HG03469 (cell line): ENCODE data around the gene TKT.
"Not testable (repeated sequence)": the region's sequence is repeated elsewhere in the genome, so short reads cannot be mapped to it uniquely, and the experiment has no call there.

Experiments used
- ATAC-seq: cut with Tn5 transposase; IDR thresholded peaks from one replicate; pipeline ENCODE4 v1.9.1; 2021; ENCODE audit warnings: mild to moderate bottlenecking, moderate library complexity, moderate number of reproducible peaks; ENCODE audit not compliant: unreplicated experiment

TKT gene

DNA sequence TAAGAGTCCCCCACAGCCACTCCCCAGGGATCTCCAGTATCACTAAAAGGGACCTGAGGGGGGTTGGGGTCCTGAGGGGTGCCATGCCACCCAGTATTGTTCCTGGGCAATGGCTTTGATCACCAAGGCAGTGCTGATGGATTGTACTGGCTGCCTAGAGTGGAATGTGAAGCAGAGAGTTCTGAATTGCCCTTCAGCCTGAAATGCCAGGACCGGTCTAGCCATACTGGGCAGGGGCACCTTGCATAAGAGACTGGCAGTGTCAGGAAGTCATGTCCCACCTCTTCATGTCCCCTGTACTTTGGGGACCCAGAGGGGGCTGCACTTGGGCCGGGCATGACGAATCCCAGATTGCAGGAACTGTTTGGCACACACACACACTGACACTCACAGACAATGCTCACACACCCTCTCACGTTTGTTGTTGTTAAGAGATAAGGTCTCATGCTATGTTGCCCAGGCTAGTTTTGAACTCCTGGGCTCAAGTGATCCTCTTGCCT, 4.5 kb upstream of the TKT start:
- ATAC-seq: no peak

DNA sequence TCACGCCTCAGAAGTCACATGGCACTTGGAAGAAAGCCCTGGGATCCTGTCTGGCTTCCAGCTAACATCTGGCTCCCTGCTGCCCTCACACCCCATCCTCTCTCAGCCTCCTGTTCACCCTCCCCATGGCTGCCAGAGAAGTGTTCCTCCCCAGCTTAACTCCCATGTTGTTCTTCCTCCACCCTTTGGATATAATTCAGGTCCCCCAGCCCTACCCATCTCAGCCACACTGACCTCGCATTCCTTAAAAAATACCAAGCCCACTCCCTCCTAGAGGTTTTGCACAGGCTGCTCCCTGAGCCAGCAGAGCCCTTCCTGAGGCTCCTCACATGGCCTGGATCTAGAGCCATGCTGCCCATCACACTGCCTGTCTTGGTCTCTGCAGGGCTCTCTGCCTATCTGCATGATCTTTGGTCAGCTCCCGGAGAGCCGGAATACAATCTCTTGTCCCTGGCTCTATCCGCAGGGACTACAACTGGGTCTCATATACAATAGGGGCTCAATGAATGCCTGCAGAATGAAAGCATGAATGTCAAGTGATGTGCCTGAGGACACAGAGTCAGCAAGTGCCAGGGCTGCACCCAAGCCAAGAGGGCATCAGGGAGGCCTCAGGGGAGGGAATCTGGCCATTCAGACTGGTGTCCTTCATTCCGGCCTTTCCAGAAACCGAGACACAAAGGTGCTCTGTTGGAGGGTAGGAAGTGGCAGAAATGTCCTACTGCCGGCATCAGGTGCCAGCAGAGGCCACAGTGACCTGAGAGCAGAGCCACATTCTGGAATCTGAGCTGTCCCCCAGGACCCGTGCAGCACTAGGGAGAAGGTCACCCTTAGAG, 3.8 kb upstream of the TKT start:
- no peak for ATAC-seq

DNA sequence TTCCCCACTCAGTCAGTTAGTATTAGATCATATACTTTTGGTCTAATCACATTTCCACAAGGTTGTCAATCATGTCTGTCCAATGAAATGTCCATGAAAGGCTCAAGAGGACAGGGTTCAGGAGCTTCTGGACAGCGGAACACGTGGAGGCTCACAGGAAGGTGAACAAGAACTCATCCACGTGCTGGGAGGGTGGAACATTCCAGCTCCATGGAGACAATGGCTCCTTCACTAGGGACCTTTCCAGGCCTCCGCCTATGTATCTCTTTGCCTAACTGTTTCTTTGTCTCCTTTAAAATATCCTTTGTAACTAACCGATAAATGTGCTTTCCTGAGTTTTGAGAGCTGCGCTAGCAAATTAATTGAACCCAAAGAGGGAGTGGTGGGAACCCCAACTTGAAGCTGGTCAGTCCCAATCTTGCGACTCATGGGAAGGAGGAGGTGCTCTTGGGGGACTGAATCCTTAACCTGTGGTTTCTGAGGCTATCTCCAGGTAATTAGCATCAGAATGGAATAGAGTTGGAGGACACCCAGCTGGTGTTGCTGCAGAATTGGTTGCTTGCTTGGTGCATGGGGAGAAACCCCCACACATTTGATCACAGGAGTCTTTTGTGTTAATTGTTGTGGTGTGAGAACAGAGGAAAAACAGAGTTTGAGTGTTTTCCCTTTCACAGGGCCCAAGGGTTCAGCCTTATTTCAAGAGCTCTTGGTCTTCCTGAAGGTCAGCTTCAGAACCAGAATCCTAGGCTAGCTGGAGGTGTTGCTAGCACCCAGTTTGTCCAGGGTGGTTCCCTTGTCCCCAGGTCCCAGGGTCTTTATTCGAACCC, 3.0 kb upstream of the TKT start:
- no peak for ATAC-seq

DNA sequence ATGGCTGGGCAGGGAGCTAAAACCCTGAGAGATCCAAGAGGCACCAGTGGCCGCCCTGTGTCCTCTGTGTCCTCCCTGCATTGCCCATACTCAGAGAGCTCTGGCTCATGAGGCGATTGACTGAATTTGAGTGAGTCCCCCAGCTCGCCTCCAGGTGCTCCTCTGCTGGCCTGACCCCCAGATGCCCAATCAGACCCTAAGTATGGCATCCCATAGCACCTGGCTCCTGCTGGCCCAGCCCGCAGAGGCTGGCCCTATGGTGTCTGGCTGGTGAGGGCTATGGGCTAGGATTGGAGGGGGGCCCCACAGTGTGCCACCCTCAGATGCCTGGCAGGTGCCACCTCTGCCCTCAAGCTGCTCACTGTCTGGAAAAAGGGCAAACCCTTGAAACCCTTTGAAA, 1.6 kb upstream of the TKT start:
- no peak for ATAC-seq

DNA sequence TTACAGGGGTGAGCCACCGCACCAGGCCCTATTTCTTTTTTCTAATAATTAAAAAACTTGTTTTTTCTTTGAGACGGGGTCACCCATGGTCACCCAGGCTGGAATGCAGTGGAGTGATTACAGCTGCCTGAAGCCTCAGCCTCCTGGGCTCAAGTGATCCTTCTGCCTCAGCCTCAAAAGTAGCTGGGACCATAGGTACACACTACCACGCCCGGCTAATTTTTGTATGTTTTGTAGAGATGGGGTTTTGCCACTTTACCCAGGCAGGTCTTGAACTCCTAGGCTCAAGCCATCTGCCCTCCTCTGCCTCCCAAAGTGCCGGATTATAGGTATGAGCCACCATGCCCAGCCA, 858 bp upstream of the TKT start:
- no peak for ATAC-seq

DNA sequence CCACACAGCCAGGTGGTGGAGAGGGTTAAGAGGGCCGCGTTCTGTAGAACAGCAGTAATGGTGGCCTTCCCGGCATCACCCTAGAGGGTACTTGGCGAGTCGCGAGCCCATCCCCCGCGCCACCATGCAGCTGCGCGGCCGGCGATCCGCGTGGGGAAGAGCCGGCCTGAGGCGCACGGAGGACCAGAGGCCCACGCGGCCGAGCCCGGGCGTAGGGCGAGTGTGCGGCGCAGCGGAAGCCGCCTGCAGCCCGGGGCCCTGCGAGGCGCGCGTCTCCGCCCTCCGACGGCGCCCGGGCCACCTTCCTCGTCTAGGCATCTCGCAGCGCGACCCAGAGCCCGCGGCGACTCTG, 423 bp downstream of the TKT start:
- ATAC-seq: no peak

DNA sequence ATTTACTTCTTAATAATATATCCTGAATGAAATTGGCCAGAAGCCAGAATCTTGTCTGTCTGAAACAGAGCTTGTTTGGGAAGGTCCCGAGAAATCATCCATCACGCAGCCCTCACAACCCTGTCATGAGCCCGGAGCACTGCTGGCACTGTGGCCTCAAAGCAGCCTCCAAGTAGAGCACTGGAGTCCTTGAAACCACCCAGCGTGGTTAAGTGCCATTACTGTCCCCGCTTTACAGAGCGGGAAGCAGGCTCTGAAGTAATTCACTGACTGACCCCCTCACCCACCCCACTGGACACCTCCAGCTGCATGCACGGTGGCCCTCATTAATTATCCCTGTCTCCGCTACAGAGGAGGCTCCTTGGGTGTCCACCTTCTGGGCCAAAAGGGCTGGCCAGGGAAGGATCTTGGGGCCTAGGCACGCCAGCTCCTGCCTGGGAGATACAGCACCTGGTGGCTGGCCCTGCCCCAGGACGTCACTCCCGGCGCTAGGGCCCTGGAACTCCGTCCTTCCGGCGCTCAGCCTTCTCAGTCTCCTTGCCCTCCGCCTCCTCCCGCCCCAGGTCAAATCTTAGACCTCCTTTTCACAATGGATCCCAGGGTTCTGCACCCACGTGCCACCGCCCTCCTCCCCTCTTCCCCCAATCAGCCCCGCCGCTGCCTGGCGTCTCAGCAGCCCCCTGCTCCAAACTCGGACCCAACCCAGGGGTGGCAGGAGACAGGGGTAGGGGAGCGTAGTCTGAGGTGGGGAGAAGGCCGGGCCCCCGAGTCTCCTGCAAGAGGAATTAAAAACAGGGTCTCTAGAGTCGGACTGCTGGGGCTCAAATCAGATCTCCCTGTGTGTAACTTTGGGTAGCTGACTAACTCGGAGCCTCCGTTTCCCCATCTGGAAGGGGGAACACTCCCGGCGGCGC, 1.1 kb downstream of the TKT start:
- ATAC-seq: no peak

DNA sequence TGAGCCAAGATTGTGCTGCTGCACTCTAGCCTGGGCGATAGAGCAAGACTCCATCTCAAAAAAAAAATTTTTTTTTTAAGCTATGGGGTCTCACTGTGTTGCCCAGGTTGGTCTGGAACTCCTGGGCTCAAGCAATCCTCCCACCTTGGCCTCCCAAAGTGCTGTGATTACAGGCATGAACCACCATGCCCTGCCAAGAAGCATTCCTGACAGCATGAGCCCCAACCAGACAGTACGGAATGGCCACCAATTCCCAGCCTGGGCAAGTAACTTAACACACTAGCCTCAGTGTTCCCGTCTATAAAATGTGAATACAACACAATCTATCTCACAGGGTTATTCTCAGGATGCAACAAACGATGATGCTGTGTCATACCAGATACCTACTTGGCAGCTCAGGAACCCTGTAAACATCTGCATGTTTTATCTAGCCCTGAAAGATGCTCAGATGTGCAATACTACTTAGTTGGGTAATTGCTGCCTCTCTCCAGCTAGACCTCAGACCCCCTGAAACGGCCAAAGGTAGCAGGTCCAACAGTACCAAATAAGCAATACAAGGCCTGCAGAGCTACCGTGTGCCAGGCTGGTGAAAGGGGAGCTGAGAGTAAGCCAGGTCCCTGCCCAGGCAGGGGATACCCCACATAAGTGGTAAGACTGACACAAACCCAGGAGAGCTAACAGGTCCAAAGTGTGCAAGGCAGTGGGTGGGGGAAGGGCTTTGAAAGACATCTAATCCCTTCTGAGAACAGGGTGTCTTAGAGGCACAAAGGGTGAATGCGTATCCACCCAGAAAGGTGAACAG, 1.9 kb downstream of the TKT start:
- no peak for ATAC-seq

DNA sequence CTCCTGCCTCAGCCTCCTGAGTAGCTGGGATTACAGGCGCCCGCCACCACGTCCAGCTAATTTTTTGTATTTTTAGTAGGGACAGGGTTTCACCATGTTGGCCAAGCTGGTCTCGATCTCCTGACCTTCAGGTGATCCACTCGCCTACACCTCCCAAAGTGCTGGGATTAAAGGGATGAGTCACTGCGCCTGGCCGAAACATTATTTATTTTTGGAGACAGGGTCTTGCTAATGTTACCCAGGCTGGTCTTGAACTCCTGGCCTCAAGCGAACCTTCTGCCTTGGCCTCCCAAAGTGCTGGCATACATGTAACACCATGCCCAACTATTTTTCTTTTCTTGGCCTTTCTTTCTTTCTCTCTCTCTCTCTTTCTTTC, 2.9 kb downstream of the TKT start:
- ATAC-seq: not testable (repeated sequence)

DNA sequence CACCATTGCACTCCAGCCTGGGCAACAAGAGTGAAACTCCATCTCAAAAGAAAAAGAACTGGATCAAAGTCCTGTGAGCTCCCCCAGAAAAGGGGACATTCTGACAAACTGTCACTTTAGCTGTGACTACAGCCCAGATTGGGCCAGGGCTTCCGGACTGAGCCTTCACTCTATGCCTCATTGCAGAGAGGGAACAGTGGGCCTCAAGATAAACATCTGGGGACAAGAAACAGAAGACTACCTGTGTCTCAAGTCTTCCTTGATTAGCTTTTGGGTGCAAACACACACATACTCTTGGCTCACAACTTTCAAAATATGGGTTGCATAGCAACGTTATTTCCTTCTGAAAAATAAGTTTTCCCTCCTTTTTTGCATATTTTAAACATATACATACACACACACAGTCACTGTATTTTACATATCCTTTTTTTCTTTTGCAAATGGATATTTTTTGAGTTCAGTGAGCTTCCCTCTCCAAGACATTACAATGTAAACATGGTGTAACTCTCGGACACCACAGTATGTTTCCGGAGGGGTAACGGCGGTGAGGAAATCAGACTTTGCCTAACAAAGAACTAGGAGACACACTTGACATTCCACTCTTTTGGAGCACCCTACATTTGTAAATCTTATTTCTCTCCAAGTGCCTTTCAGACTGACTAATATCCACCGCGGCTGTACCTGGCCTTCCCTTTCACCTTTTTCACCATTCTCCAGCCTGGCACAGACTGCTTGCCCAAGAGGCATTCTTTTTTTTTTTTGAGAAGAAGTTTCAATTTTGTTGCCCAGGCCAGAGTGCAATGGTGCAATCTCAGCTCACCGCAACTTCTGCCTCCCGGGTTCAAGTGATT, 3.5 kb downstream of the TKT start:
- no peak for ATAC-seq

DNA sequence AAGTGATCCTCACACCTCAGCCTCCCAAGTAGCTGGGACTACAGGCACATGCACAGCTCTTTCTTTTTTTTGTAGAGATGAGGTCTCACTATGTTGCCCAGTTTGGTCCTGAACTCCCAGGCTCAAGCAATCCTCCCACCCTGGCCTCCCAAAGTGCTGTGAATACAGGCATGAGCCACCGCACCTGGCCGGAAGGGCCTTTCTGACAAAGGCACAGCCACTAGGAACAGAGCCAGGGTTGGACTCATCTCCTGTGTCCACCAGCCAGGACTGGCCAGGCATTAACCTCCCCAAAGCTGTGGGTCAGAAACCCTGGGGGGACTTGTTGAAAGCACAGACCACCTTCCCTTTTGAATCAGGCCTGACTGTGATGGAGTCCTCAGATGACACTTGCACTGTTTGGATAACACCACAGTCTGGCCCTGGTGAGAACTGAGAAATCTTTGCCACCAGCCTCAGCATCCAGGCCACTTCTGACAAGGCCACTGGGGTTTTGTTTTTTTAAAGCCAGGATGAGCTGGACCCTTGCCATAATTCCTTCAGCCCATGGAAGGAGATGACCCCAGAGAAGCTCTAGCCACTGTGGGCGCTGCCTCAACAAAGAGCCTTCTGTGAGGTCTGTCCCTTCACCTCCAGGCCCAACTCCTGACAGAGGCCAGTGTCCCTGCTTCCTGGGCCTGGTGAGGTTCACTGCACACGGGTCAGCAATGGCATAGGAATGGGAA, 4.8 kb downstream of the TKT start:
- ATAC-seq: no peak

DNA sequence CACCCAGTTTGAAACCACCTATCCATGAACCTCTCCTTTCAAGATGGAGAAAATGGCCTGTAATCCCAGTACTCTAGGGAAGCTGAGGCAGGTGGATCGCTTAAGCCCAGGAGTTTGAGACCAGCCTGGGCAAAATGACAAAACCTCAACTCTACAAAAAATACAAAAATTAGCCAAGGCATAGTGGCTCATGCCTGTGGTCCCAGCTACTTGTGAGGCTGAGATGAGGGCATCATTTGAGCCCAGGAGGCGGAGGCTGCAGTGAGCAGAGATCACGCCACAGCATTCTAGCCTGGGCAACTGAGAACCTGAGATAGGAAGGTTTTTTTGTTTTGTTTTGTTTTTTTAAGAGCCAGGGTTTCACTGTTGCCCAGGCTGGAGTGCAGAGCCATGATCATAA, 5.4 kb downstream of the TKT start:
- ATAC-seq: no peak

DNA sequence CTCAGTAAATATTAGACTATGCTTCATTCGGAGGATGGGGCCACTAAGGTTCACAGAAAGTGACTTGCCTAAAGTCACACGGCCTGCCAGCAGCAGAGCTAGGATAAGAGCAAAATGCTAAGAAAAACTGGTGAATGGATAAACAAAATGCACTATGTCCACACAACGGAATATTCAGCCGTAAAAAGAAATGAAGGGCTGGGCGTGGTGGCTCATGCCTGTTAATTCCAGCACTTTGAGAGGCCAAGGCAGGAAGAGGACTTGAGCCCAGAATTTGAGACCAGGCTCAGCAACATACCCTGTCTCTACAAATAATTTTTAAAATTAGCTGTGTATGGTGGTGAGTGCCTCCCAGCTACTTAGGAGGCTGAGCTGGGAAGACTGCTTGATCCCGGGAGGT, 7.7 kb downstream of the TKT start:
- ATAC-seq: no peak

DNA sequence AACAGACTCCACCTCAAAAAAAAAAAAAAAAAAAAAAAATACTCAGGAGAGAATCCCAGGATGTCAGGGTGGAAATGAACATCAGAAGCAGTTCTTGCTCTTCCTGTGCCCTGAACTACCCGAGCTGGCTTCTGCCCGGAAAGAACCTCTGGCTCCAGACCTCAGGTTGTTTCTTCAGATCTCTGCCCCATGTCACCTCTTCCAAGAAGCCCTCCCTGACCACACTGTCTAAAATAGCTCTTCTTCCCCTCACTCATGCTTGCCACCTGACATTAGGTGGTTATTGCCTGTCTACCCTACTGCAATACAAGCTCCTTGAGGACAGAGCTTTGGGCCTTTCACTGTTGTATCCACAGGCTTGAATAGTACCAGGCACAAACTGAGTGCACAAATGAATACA, 8.2 kb downstream of the TKT start:
- ATAC-seq: no peak

DNA sequence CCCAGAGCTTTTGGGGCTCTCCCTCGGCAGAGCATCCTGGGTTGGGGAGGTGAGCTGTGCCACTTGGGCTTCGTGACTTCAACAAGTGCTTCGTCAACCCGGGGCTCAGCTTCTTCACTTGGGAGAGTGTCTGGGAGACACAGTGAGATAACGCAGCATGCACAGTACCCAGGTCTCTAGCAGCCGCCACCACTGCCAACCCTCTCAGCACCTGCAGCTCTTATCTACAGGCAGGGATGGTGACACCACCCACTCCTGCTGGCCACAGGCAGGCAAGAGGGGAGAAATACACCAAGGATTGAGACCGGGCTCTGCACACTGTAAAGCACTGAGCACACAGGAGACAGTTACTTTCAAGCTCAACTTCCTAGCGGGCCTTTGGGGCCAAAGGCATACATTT, 11.6 kb downstream of the TKT start:
- ATAC-seq: no peak

DNA sequence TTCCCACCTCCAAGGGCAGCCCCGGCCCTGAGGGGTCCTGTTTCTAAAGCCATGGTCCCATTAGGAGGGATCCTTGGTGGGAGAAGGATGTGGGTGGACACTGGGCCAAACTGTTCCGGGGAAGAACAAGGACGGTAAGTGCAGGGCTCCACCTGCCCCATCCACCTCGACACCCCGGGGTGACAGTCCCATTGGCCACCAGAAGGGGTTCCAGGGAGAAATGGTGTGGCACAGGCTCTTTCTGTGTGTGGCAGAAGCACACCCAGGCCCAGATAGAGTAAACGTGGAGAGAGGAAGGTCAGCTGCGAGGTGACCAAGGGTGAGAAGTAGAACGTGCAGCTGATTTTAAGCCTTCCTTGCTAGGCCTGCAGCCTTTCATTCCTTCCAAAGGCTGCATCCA, 12.0 kb downstream of the TKT start:
- ATAC-seq: no peak

DNA sequence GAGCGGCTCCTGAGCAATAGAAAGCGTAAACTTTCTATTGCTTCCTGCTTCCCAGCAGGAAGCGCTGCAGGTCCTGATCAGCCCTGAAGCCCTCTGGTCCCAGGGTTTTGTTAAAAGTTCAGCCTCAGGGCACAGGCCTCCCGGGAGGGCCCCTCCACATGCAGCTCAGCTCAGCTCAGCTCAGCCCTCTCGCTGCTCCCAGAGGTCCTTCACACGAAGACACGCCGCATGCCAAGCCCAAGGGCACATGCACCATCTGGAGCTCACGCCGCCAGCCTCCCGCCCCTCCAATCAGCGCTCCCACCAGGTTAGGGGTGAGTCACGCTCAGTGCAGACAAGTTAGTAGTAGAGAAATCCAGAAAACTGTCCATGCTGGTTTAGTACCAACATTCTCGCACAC, 12.7 kb downstream of the TKT start:
- ATAC-seq: no peak

DNA sequence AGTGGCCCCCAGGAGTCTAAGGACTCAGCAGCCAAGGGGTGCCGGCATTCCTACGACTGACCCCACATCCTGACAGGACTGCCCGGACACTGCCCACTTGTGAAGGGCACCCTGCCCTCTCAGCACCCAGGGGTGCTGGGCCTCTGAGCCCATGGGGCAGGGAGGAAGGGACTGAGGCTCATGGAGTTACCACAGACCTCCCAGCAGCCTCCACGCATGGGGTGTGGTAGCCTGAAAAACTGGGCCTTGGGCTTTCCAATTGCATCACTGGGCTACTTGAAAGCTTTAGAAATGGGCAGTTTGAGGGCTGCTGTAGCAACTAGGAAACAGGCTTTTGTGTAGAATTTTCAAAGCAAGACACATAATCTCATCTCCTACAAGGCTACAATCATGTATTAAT, 13.2 kb downstream of the TKT start:
- ATAC-seq: no peak

DNA sequence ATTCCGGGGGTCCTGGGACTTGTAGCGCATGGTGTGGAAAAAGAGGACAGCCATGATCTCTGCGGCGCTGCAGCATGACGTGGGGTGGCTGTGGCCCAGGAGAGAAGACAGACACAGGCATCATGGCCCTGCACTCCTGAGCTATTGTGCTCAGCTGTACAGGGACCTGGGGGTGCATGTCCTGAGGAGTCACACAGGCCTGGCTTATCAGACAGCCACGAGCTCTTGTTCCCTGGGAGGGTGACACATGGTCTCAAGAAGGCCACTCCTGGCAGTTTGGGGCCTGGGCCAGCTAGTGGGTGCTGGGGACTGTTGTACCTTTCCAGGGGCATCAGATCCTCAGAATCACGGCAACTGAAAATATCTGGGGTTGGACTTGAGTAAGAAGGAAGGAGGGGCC, 13.7 kb downstream of the TKT start:
- ATAC-seq: no peak
